ENCODE data around the gene PPP6R3.

The PPP6R3 gene

GRCh38 chr11:68497761-68498160, 37.2 kb downstream of the PPP6R3 start:
- DNase-seq (ENCODE audit: low read depth), result no peak

GRCh38 chr11:68498321-68498720, 37.8 kb downstream of the PPP6R3 start:
- DNase-seq (ENCODE audit: low read depth), result no peak

GRCh38 chr11:68498903-68499883, 38.6 kb downstream of the PPP6R3 start:
- no peak for DNase-seq (ENCODE audit: low read depth)

GRCh38 chr11:68500206-68500605, 39.7 kb downstream of the PPP6R3 start:
- no peak for DNase-seq (ENCODE audit: low read depth)

- DNase-seq (ENCODE audit: low read depth), result no peak
Observed at GRCh38 chr11:68501813-68502212, 41.3 kb downstream of the PPP6R3 start.

GRCh38 chr11:68503251-68503687, 42.7 kb downstream of the PPP6R3 start:
- no peak for DNase-seq (ENCODE audit: low read depth)

- no peak for DNase-seq (ENCODE audit: low read depth)
Observed at GRCh38 chr11:68503792-68504191, 43.2 kb downstream of the PPP6R3 start.

GRCh38 chr11:68504432-68505066, 44.0 kb downstream of the PPP6R3 start:
- no peak for DNase-seq (ENCODE audit: low read depth)

- DNase-seq (ENCODE audit: low read depth), result no peak
Observed at GRCh38 chr11:68505596-68505995, 45.0 kb downstream of the PPP6R3 start.

GRCh38 chr11:68506908-68507307, 46.4 kb downstream of the PPP6R3 start:
- DNase-seq (ENCODE audit: low read depth), result no peak

- no peak for DNase-seq (ENCODE audit: low read depth)
Observed at GRCh38 chr11:68508425-68508824, 47.9 kb downstream of the PPP6R3 start.

- DNase-seq (ENCODE audit: low read depth), result no peak
Observed at GRCh38 chr11:68509066-68509465, 48.5 kb downstream of the PPP6R3 start.

- DNase-seq (ENCODE audit: low read depth), result no peak
Observed at GRCh38 chr11:68513930-68514487, 53.5 kb downstream of the PPP6R3 start.

GRCh38 chr11:68517121-68517741, 56.7 kb downstream of the PPP6R3 start:
- DNase-seq (ENCODE audit: low read depth), result no peak

GRCh38 chr11:68518191-68518590, 57.6 kb downstream of the PPP6R3 start:
- DNase-seq (ENCODE audit: low read depth), result no peak

GRCh38 chr11:68521969-68522652, 61.6 kb downstream of the PPP6R3 start:
- DNase-seq (ENCODE audit: low read depth), result no peak

GRCh38 chr11:68523033-68523432, 62.5 kb downstream of the PPP6R3 start:
- no peak for DNase-seq (ENCODE audit: low read depth)

- no peak for DNase-seq (ENCODE audit: low read depth)
Observed at GRCh38 chr11:68523743-68524142, 63.2 kb downstream of the PPP6R3 start.

GRCh38 chr11:68524213-68524612, 63.7 kb downstream of the PPP6R3 start:
- no peak for DNase-seq (ENCODE audit: low read depth)

- no peak for DNase-seq (ENCODE audit: low read depth)
Observed at GRCh38 chr11:68524681-68525080, 64.1 kb downstream of the PPP6R3 start.

GRCh38 chr11:68525336-68525735, 64.8 kb downstream of the PPP6R3 start:
- DNase-seq (ENCODE audit: low read depth), result no peak

- no peak for DNase-seq (ENCODE audit: low read depth)
Observed at GRCh38 chr11:68525930-68526329, 65.4 kb downstream of the PPP6R3 start.
